CD4-positive, alpha-beta T cell treated with Interleukin-17A for 1 hour (primary cell): ENCODE results near the gene RNF7.
"Not testable (repeated sequence)": the region's sequence is repeated elsewhere in the genome, so short reads cannot be mapped to it uniquely, and the experiment has no call there.

ENCODE experiments used
- DNase-seq: peaks from one replicate; pipeline ENCODE4 v3.0.0-alpha.2; 2020

RNF7 gene

DNA sequence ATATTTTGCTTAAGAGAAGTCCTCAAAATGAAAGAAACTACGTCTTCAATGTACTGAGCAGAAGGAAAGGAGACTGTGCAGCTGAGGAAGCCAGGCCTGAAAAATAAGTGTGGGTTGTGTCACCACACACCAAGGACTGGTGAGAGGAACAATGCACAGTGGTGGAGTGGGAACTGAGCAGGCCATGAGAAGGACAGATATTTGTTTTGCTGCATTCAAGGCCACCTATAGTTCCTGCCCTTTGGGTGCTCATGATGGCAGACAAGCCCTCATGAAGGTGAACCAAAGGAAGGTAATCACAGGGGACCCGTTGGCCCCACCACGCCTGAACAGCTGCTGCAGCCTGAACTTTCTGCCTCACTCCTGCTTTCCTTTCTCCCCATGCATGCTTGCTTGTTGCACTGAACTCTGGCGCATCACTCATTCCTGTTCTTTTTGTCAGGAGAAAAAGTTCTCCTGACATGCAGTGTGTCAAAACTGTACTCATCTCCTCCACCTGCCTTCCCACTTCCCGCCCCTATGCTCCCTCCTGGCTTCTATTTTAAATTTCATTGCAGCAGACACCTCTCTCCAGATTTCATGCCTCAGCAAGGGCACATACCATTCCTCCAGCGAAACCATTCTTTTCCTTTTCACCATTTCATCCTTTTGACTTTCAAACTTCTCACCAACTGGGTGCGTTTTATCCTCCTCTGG is 2.2 kb upstream of the RNF7 start:
- no peak for DNase-seq

DNA sequence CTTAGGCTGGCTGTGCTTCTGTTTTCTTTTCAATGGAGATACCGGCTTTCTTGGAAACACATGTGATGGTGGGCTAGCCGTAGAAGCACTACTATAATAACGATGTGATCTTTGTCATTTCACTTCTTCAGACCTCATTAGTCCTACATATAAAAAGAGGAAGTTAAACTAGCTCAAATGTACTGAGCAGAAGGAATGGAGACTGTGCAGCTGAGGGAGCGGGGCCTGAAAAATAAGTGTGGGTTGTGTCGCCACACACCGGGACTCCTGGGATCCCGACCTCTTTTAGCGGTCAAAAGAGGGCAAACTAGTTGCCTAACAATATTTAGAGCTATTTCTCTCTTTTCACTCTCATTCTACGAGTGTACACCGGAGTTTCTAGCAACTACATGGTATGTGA is 1.0 kb upstream of the RNF7 start:
- peak; percentile 1 for DNase-seq

DNA sequence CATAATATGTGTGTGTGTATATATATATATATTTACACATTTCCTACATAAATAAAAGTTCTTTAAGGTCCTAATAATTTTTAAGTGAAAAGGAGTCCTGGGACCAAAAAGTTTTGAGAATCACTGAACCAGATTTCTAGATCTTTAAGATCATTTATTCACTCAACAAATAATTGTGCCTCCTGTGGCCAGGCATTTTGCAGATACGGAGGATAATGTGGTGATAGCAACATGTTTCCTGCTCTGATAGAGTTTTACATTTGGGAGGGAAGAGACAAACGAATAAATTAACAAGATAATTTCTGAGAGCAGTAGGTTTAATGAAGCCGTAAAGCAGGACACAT is 448 bp upstream of the RNF7 start:
- no peak for DNase-seq

DNA sequence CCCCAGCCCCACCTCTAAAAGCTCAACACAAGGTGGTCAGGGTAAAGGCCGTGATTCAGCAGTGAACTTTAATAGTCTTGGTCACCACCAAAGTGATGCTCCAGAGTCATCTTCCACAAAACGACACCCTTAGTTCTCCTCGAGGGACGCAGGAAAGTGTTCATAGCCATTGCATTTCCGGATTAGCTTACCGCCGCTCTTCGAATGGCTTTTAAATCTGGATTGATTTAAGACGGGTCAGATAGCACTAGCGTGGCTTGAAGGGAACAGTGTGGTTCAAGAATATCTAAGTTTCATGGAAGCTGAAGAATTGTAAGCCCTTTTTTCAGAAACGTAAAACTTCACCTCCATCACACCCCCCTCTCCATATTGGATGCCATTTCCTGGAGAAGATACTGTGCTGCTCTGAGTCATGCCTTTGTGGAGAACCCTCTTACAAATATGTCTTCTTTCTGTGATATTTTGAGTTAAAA is 829 bp downstream of the RNF7 start:
- DNase-seq: peak; percentile 59

DNA sequence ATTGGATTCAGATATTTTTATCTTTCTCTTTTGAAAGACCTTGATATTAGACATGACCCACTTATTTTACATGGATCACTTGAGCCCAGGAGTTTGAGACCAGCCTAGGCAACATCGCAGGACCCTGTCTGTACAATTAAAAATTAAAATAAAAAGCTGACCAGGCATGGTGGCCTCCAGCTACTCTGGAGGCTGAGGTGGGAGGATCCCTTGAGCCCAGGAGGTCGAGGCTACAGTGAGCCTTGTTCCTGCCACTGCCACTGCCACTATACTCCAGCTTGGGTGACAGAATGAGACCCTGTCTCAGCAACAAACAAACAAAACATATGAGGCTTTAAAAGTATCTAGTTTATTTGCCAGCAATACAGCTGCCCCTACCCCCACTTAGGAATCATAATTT is 1.6 kb downstream of the RNF7 start:
- no peak for DNase-seq

DNA sequence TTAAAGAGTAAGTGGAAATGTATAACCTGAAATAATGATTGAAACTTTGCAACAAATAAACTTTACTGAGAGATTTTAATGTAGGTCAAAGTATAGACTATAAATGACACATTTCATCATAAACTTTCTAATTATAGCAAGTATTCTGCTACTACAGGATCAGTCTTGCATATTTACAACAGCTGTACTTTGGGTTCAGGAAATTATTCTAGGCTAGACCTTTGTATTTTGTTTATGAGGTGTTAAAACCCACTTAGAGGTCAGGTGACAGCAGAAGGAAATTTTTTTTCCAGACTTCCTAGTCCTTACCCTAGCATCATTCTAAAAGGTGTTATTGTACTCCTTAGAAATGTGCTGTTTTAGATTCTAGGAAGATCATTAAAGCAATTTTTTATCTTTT is 2.3 kb downstream of the RNF7 start:
- DNase-seq: no peak

DNA sequence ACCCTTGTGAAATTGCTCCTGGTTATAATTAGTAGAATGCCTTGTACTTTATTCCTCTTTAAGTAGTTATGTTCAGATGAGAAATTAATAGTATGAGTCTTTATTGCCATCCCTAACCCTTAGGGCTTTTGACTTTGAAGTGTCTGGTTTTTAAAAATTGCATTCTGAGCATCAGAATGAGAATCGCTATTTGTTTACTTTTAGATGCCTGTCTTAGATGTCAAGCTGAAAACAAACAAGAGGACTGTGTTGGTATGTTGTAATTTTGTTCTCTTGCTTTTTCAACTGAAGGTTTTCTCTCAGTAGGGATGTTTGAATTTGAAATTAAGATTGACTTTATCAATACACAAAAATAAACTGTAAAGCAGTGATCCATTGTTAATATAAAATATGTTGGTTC is 5.2 kb downstream of the RNF7 start:
- no peak for DNase-seq

DNA sequence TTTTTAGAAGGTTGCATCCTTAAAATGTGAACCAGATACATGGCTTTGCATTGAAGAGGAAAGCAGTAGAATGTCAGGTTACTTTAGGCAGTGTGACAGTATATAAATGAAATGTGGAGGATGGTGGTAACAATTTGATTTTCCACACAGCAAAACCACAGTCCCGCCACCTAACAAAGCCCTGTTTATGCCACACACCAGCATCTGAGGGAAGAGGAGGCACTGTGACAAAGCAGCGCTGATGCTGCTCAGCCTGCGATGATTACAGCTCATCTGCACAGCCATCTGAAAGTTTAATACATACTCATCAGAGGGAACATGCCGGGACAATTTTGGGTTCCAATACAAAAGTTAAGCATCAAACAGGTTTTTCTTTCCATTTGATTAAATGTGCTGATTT is 8.9 kb downstream of the RNF7 start:
- DNase-seq: no peak

DNA sequence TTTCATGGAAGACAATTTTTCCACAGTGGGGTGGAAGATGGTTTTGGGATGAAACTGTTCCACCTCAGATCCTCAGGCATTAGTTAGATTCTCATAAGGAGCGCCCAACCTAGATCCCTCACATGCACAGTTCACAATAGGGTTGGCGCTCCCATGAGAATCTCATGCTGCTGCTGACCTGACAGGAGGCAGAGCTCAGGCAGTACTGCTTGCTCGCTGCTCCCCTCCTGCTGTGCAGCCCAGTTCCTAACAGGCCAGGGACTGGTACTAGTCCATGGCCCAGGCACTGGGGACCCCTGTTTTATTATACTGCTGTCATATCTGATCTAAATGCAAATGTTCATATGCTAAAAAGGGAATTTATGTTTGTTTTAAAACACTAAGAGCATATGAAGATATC is 15.3 kb downstream of the RNF7 start:
- DNase-seq: no peak

DNA sequence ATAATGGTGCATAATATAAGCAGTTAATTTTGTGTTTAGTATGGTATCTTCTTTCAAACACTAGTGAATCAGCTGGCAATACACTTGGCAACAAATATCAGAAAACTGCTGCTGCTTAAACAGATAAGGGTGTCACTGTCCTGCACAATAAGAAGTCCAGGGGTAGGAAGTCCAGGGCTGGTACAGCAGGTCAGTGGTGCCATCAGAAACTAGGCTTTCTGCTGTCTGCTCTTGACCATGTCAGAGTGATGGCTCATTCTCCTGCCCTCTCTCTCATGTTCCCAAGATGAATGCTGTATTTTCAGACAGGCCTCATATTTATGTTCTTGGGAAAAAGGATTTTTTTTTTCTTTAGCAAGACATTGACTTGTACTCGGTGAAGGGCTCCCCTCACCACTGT is 15.9 kb downstream of the RNF7 start:
- DNase-seq: no peak

DNA sequence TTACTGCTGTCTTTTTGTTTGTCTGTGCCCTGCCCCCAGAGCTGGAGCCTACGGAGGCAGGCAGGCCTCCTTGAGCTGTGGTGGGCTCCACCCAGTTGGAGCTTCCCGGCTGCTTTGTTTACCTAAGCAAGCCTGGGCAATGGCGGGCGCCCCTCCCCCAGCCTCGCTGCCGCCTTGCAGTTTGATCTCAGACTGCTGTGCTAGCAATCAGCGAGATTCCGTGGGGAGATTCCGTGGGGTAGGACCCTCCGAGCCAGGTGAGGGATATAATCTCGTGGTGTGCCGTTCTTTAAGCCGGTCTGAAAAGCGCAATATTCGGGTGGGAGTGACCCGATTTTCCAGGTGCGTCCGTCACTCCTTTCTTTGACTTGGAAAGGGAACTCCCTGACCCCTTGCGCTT is 24.5 kb downstream of the RNF7 start:
- not testable (repeated sequence) for DNase-seq

DNA sequence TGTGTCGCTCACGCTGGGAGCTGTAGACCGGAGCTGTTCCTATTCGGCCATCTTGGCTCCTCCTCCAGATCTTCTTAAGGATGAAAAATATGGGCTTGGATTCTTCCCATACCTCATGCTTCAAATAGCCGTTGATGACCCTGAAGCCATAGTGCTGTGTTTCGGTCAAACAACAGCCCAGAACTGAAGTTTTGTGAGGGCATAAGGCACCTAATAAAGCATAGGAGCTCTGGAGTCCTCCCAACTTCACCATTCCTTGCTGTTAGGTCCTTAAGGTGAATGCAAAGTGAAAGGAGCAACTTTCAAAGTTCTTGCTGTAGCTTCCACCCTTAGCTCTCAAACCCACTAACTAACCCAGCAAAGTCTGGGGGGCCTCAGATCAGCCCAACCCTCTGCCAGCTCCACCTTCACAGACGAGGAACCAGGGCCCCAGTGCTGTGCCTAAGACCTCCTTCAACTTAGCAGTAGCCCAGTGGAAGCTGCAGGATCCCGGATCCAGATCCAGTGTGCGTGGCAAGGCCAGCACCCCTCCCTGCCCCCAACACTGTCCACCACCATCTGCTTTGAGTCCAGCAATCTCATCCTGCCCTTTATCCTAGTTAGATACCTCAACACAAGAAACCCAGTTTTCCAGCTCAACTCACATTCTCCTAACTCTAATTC is 25.1 kb downstream of the RNF7 start, which contains the start of gene GRK7:
TSS of gene GRK7 (plus strand) at position 321 of the 663 bp plus-strand sequence. CDS start 14,877 bp downstream, outside the sequence.
- no peak for DNase-seq

DNA sequence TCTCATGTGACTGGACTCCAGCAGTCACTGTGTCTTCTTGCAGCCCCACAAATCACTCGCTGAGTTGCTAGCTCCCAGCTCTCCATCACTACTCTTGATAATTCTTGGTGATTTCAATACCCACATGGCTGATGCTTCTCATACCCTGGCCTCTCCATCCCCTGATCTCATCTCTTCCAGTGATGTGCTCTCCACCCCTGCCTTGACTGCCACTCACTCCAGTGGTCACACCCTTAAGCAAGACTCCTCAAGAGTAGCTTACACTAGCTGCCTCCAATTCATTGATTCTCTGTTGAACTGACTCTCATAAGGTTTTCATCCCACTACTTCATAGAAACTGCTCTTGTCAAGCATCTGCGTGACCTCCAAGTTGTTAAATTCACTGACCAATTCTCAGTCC is 25.9 kb downstream of the RNF7 start:
- no peak for DNase-seq

DNA sequence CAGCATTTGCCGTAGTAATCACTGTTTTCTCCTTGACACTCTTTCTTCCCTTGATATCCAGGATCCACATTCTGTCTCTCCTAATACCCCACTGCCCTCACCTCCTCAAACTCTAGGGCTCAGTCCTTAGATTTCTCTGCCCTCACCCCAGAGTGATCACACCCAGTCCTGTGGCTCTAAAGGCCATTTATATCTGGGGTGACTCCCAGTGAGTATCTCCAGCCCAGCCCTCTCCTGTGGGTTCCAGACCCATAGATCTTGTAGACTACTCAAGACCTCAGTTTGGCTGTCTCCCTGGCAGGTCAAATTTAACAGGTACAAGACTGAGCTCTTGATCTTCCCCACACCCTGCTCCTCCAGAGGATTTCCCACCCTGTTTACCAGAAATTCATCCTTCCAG is 26.4 kb downstream of the RNF7 start:
- DNase-seq: no peak

DNA sequence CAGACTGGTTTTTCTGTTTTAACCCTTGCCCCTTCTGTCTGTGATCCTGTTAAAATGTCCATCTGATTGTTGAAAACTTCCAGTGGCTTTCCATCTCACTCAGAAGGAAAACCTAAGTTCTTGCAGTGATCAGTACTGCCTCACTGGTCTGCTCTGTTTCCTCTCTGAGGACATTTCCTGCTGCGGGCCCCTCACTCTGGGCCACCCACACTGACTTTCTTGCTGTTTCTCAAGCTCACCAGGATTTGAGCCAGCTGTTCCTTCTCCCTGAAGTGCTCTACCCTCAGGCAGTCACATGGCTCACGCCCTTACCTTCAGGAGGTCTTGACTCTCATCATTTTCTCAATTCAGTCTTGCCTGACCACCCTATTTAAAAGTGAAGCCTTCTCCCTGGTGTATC is 26.9 kb downstream of the RNF7 start:
- no peak for DNase-seq

DNA sequence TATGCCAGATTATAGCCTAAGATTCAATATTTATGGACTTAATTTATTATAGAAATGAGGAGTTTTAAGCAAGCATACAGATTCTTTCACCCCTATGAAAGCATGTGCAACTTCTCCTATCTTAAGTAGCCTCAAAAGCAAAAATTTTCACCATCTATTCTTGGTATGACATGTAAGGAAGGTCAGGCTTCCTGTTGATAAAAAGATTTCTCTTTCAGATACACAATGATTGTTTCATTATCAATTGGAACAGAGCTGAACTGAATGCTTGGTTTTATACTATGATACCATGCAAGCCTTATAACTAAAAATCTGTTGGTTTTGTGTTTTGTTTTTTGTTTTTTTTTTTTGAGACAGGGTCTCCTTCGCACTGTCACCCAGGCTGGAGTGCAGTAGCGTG is 29.0 kb downstream of the RNF7 start:
- no peak for DNase-seq

DNA sequence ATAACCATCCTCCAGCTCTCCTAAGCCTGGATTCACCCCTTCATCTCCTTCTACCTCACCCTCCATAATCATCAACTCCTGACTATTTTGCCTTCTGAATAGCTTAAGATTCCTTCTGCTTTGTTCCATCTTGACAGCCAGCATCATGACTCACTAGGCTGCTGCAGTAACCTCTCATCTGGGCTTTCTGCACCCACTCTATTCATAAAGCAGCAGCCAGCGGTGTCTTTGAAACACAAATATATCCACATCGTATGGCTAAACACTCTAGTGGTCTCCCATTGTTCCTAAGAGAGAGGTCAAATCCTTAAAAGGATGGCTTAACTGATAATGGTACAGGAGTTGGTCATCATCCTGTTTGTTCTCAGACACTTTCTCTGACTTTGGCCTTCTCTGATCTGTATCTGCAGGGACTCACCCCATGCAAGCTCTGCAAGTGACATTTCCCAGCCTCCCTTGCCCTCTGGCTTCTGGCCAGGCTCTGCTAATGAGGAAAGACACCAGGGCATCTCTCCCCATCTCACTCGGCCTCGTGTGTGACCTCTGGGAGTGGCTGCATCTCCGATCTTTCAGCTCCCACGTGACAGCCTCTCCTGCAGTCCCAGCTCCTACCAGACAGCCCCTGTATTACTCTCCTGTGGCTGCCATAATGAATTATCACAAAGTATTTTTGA is 31.3 kb downstream of the RNF7 start:
- DNase-seq: no peak

DNA sequence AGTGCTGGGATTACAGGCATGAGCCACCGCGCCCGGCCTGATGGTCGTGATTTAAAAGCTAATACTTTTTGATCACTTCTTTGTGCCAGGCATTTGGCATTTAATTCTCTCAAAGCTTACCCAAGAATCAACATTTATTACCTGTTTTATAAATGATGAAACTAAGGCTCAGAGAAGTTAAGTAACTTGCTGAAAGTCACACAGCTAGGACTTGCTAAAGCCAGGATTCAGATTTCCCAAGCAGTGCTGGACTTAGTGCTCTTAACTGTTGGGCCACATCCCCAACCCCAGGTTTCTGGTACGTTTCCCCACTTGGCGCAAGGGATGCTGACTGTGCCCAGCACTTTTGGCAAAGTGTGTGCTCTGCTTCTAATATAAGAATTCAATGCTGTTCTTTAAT is 35.6 kb downstream of the RNF7 start:
- DNase-seq: no peak

DNA sequence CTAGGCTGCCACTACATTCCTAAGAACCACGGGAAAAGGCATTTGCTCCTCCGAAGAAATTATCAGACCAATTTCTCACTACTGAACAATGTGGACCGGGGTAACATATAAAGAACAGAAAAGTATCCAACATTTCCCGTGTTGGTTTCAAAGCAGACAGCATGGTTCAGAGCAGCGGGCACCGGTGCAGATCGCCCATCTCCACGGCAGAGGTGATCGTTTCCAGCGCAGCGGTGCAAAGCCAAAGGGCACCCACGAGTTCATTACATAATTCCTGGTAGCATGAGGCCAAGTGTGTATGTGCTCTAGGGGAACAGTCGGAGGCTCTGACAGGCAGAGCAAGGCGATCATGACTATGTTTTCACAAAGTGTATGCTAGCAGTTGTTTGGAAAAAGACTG is 38.3 kb downstream of the RNF7 start:
- DNase-seq: no peak

DNA sequence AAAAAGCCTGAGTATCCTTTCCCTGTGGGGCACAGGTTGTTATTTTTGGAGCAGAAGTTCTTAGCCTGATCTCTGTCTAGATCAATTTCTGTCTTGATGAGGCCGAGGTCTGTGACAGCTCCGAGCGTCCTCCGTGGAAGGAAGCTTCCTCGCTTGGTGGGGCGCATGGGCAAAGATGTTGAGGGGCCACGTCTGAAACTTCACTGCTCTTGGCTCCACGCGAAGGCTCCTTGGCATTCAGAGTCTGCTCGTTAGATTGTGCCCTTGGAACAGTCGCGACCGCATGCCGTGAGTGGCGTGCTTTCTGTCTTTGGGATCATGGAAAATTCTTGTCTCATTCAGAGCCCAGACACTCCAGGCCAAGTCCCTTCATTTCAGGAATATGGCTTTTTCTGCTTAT is 38.8 kb downstream of the RNF7 start:
- DNase-seq: no peak

DNA sequence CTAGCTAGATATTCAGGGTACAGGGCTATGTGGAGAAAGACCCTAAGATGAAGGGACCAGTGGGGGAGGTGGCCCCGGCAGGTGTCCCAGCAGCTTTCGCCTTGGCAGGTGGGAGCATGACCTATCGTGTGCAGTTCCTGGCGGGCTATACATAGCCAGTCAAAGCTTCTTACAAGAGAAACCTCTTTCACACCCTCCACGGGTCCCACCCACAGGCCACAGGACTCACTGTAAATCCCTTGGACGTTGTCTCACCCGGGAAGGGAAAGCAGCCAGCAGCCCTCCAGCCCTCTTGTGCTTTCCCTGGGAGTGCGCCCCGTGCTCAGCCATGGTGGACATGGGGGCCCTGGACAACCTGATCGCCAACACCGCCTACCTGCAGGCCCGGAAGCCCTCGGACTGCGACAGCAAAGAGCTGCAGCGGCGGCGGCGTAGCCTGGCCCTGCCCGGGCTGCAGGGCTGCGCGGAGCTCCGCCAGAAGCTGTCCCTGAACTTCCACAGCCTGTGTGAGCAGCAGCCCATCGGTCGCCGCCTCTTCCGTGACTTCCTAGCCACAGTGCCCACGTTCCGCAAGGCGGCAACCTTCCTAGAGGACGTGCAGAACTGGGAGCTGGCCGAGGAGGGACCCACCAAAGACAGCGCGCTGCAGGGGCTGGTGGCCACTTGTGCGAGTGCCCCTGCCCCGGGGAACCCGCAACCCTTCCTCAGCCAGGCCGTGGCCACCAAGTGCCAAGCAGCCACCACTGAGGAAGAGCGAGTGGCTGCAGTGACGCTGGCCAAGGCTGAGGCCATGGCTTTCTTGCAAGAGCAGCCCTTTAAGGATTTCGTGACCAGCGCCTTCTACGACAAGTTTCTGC is 40.1 kb downstream of the RNF7 start:
- DNase-seq: no peak

DNA sequence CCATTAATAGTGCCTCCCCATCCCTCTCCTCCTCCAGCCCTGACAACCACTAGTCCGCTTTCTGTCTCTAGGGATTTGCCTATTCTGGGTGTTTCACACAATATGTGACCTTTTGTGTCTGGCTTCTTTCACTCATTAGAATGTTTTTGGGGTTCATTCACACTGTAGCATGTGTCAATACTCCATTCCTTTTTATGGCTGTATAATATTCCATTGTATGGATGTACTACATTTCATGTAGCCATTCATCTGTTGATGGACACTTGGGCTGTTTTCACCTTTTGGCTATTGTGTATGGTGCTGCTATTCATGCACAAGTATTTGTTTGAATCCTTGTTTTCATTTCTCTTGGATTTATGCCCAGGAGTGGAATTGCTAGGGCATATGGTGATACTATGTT is 41.6 kb downstream of the RNF7 start:
- DNase-seq: no peak

DNA sequence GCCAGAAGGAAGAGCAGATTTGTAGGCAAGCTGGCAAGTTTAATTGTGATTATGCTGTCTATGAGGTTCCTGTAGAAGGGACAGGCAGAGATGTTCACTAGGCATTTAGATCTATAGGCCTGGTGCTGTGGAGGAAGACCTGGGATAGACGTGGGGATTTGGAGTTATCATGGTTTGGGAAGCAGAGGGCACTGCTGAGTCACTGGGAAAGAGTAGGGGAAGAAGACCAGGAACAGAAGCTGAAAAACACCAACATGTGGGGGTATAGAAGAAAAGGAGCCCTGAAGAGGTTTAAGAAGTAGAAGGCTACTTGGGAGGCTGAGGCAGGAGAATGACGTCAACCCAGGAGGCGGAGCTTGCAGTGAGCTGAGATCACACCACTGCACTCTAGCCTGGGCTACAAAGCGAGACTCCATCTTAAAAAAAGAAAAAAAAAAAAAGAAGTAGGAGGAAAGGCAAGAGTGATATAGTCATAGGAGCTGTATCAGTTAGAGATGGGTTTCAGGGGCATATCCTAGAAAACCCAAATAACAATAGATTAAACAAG is 44.4 kb downstream of the RNF7 start:
- DNase-seq: no peak
